ENCODE data around the gene ARAP2.

GRCh38 chr4:36183665-36184393 is 60.5 kb downstream of the ARAP2 start:
- no peak for TF ChIP-seq POLR2A (IDR thresholded peaks at IDR 0.05; ENCODE audit: low read depth, low read length)
- TF ChIP-seq TAF1 (IDR thresholded peaks at IDR 0.05; ENCODE audit: borderline replicate concordance, low read depth, low read length), result no peak
- no peak for TF ChIP-seq POLR2AphosphoS5 (IDR thresholded peaks at IDR 0.05; ENCODE audit: low read depth, low read length)
